Measurements from ENCODE around the gene HUS1. TPM values are rescaled to one million over a fixed set of nuclear protein-coding genes. Genes with fewer than 3 reads are reported as not detected.
A peak's percentile ranks its signal among the peaks of the same experiment; 100 is the strongest.
"Not testable (repeated sequence)": the region's sequence is repeated elsewhere in the genome, so short reads cannot be mapped to it uniquely, and the experiment has no call there.

The HUS1 gene
- 10 to 100 TPM; 15.3 to 28.2 (median 20.8) TPM for polyA plus RNA-seq (ENCODE audit: insufficient read length in 4 of 4)

- peak in 3 of 4 donors; percentile 62 to 79 (median 77) for DNase-seq (ENCODE audit: low read depth in 4 of 4, low spot score in 2 of 4)
These were observed at the start of gene HUS1 for GRCh38 chr7:47979145-47979831. Gene HUS1, minus strand, starts transcription at chr7:47979615. Its CDS starts 96 bp downstream, at chr7:47979519.

- no peak for DNase-seq (ENCODE audit: low read depth in 4 of 4, low spot score in 2 of 4)
These were observed 49.5 kb upstream of the HUS1 start, which contains the start of gene SUN3 for GRCh38 chr7:48028938-48029337. Gene SUN3, minus strand, starts transcription at chr7:48029107. Its CDS starts 169 bp downstream, at chr7:48028938.

GRCh38 chr7:48025624-48026023, 46.2 kb upstream of the HUS1 start:
- no peak for DNase-seq (ENCODE audit: low read depth in 4 of 4, low spot score in 2 of 4)

GRCh38 chr7:48017674-48018073, 38.3 kb upstream of the HUS1 start:
- DNase-seq (ENCODE audit: low read depth in 4 of 4, low spot score in 2 of 4): no peak

GRCh38 chr7:48016641-48017040, 37.2 kb upstream of the HUS1 start:
- DNase-seq (ENCODE audit: low read depth in 4 of 4, low spot score in 2 of 4): no peak

GRCh38 chr7:48011951-48012350, 32.5 kb upstream of the HUS1 start:
- DNase-seq (ENCODE audit: low read depth in 4 of 4, low spot score in 2 of 4): no peak

- DNase-seq (ENCODE audit: low read depth in 4 of 4, low spot score in 2 of 4): no peak
These were observed 31.9 kb upstream of the HUS1 start for GRCh38 chr7:48011323-48011722.

GRCh38 chr7:48009954-48010353, 30.5 kb upstream of the HUS1 start:
- no peak for DNase-seq (ENCODE audit: low read depth in 4 of 4, low spot score in 2 of 4)

GRCh38 chr7:48009257-48009656, 29.8 kb upstream of the HUS1 start:
- no peak for DNase-seq (ENCODE audit: low read depth in 4 of 4, low spot score in 2 of 4)

GRCh38 chr7:48006866-48007265, 27.5 kb upstream of the HUS1 start:
- DNase-seq (ENCODE audit: low read depth in 4 of 4, low spot score in 2 of 4): no peak

GRCh38 chr7:48004638-48005037, 25.2 kb upstream of the HUS1 start:
- no peak for DNase-seq (ENCODE audit: low read depth in 4 of 4, low spot score in 2 of 4)

GRCh38 chr7:48004032-48004431, 24.6 kb upstream of the HUS1 start:
- DNase-seq (ENCODE audit: low read depth in 4 of 4, low spot score in 2 of 4): no peak

- DNase-seq (ENCODE audit: low read depth in 4 of 4, low spot score in 2 of 4): not testable (repeated sequence)
These were observed 20.7 kb upstream of the HUS1 start for GRCh38 chr7:48000164-48000563.

- DNase-seq (ENCODE audit: low read depth in 4 of 4, low spot score in 2 of 4): no peak
These were observed 20.0 kb upstream of the HUS1 start for GRCh38 chr7:47999413-47999812.

- no peak for DNase-seq (ENCODE audit: low read depth in 4 of 4, low spot score in 2 of 4)
These were observed 13.0 kb upstream of the HUS1 start for GRCh38 chr7:47992446-47992845.

- peak in 3 of 4 donors; percentile 39 to 66 (median 58) for DNase-seq (ENCODE audit: low read depth in 4 of 4, low spot score in 2 of 4)
These were observed 12.4 kb upstream of the HUS1 start for GRCh38 chr7:47991741-47992311.

- DNase-seq (ENCODE audit: low read depth in 4 of 4, low spot score in 2 of 4): no peak
These were observed 11.9 kb upstream of the HUS1 start for GRCh38 chr7:47991270-47991669.

- no peak for DNase-seq (ENCODE audit: low read depth in 4 of 4, low spot score in 2 of 4)
These were observed 11.2 kb upstream of the HUS1 start for GRCh38 chr7:47990592-47990991.

GRCh38 chr7:47989607-47990400, 10.4 kb upstream of the HUS1 start:
- DNase-seq (ENCODE audit: low read depth in 4 of 4, low spot score in 2 of 4): not testable (repeated sequence)

GRCh38 chr7:47988496-47989386, 9.3 kb upstream of the HUS1 start:
- DNase-seq (ENCODE audit: low read depth in 4 of 4, low spot score in 2 of 4): no peak

Data from left renal cortex interstitium (tissue), 4 donors.